NCI-H748 (cell line): ENCODE data around the gene ETNPPL.
"Not testable (repeated sequence)": the region's sequence is repeated elsewhere in the genome, so short reads cannot be mapped to it uniquely, and the experiment has no call there.

Experiments
- DNase-seq: peaks from one replicate; lab custom pipeline; 2025; ENCODE audit not compliant: unreplicated experiment; lab: John Stamatoyannopoulos, UW

ETNPPL gene

GRCh38 chr4:108763226-108763593 is 357 bp upstream of the ETNPPL start:
- no peak for DNase-seq

GRCh38 chr4:108758498-108758897 is 4.4 kb downstream of the ETNPPL start:
- no peak for DNase-seq

GRCh38 chr4:108754327-108754726 is 8.5 kb downstream of the ETNPPL start:
- no peak for DNase-seq

GRCh38 chr4:108751321-108751720 is 11.5 kb downstream of the ETNPPL start:
- no peak for DNase-seq

GRCh38 chr4:108749119-108749518 is 13.7 kb downstream of the ETNPPL start:
- no peak for DNase-seq

- no peak for DNase-seq
Measured at GRCh38 chr4:108746511-108746910, 16.3 kb downstream of the ETNPPL start.

GRCh38 chr4:108744307-108744706 is 18.5 kb downstream of the ETNPPL start:
- DNase-seq, result no peak

GRCh38 chr4:108742451-108743420 is 20.1 kb downstream of the ETNPPL start:
- no peak for DNase-seq

GRCh38 chr4:108738003-108738706 is 24.7 kb downstream of the ETNPPL start:
- DNase-seq, result no peak

- no peak for DNase-seq
Measured at GRCh38 chr4:108731006-108731405, 31.8 kb downstream of the ETNPPL start.

GRCh38 chr4:108730579-108730978 is 32.3 kb downstream of the ETNPPL start:
- no peak for DNase-seq

- DNase-seq, result no peak
Measured at GRCh38 chr4:108729731-108730130, 33.1 kb downstream of the ETNPPL start.

GRCh38 chr4:108725457-108725856 is 37.4 kb downstream of the ETNPPL start:
- no peak for DNase-seq

- no peak for DNase-seq
Measured at GRCh38 chr4:108717386-108717785, 45.5 kb downstream of the ETNPPL start.

GRCh38 chr4:108716340-108716739 is 46.5 kb downstream of the ETNPPL start:
- no peak for DNase-seq

- DNase-seq, result no peak
Measured at GRCh38 chr4:108714880-108715279, 48.0 kb downstream of the ETNPPL start.

- not testable (repeated sequence) for DNase-seq
Measured at GRCh38 chr4:108710578-108710977, 52.3 kb downstream of the ETNPPL start.

- no peak for DNase-seq
Measured at GRCh38 chr4:108709722-108710121, 53.1 kb downstream of the ETNPPL start.

GRCh38 chr4:108709234-108709633 is 53.6 kb downstream of the ETNPPL start:
- peak; percentile 1 for DNase-seq

GRCh38 chr4:108706289-108706688 is 56.6 kb downstream of the ETNPPL start:
- no peak for DNase-seq

GRCh38 chr4:108703966-108704365 is 58.9 kb downstream of the ETNPPL start:
- no peak for DNase-seq

GRCh38 chr4:108703370-108703769 is 59.5 kb downstream of the ETNPPL start:
- no peak for DNase-seq
